ENCODE data around the gene EMP3. TPM values are rescaled to one million over a fixed set of nuclear protein-coding genes. Genes with fewer than 3 reads are reported as not detected.

Gene EMP3
- total and polyA plus RNA-seq, 2 of the 4 experiments (the other 2 are of a cell fraction): 147 to 632 TPM

DNA sequence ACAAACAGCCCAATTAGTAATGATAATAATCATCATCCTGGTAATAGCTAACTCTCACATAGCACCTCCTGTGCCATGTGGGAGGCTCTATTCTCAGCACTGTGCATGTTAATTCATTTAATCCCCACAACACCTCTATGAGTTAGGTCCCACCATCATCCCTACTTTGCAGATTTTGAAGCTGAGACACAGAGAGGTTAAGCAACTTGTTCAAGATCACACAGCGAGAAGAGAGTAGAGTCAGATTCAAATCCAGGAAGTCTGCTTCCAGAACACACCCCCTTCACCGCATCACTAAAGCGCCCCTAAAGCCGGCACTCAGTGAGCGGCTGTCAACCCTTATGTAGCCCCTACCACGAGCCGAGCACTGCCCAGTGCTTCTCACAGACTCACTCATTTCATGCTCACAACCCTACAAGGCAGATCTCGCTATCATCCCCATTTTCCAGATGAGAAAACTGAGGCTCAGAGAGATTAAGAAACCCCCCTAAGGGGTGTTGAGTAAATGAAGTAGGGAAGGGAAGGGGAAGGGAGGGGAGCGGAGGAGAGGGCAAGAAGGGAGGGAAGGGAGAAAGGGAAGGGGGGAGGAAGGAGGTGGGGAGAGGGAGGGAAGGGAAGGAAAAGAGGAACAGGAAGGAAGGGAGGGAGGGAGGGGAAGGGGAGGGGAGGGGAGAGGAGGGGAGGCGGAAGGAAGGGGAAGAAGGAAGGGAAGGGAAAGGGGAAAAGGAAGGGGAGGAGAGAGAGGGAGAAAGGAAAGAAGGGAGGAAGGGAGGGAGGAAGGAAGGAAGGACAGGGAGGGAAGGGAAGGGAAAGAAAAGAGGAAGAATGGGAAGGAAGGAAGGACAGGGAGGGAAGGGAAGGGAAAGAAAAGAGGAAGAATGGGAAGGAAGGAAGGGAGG is 16.4 kb downstream of the EMP3 start:
- Histone ChIP-seq H2BK15ac (ENCODE audit: low read depth, low read length) (no peak overlapping the region), H3K4ac (ENCODE audit: low read depth, low read length) (no peak overlapping the region), H3K36me3 (ENCODE audit: control insufficient read depth, insufficient read depth, low read length) (no peaks in the 10 kb centered on the region), H4K5ac (ENCODE audit: low read depth, low read length) (no peak overlapping the region), H4K91ac (ENCODE audit: insufficient read depth, low read depth, low read length) (no peak overlapping the region), H2BK5ac (ENCODE audit: low read depth, low read length, poor library complexity, severe bottlenecking) (no peak overlapping the region), H3K23ac (ENCODE audit: low read depth, low read length) (no peak overlapping the region), H2AFZ (replicated peaks; ENCODE audit: low read length, poor library complexity) (no peak overlapping the region), H4K20me1 (ENCODE audit: insufficient read depth, low read length) (no peaks in the 10 kb centered on the region), H3K79me1 (ENCODE audit: low read depth in 1 of 2, low read length in 2 of 2) (no peaks in the 10 kb centered on the region), H3K9me3 (ENCODE audit: control insufficient read depth, insufficient read depth, low read length) (no peaks in the 10 kb centered on the region), H3K27ac (ENCODE audit: insufficient read depth, low read length) (no peak overlapping the region), H3K4me2 (ENCODE audit: low read depth, low read length) (no peak overlapping the region), H2AK9ac (replicated peaks; ENCODE audit: low read depth, low read length, poor library complexity) (no peak overlapping the region), H3K9me1 (ENCODE audit: insufficient read depth, low read length) (peaks cover 6% of the 10 kb centered on the region; the same call in 1 of the 2 replicates), H2AK5ac (ENCODE audit: low read depth, low read length) (no peak overlapping the region), H2BK120ac (ENCODE audit: low read depth, low read length) (no peak overlapping the region), H3K9ac (ENCODE audit: low read depth, low read length) (no peak overlapping the region), H3K56ac (ENCODE audit: extremely low read depth, insufficient read depth, low read length) (no peak overlapping the region), H3K27me3 (ENCODE audit: control insufficient read depth, insufficient read depth, low read length) (no peaks in the 10 kb centered on the region), H3K14ac (replicated peaks; ENCODE audit: low read depth, low read length) (no peak overlapping the region), H2BK20ac (ENCODE audit: low read depth, low read length) (no peak overlapping the region), H3K4me3 (ENCODE audit: insufficient read depth, low read depth, low read length) (no peak overlapping the region), H4K8ac (ENCODE audit: low read depth in 2 of 2, low read length in 2 of 2) (no peak overlapping the region), H3K4me1 (ENCODE audit: control insufficient read depth, insufficient read depth, low read length) (no peaks in the 10 kb centered on the region), H3K18ac (ENCODE audit: low read depth, low read length) (no peak overlapping the region)
- dilution Hi-C loops (cut with HindIII; ENCODE audit: low sequenced_read_pairs, unreplicated experiment) (no loop called here), intact Hi-C loops (cut with micrococcal nuclease) (no loop called here), in situ Hi-C loops (cut with MboI; ENCODE audit: low sequenced_read_pairs) (no loop called here)
- ChIA-PET POLR2A (ENCODE audit: unreplicated experiment) (no interaction called here), CTCF (interaction anchor here (0.5 kb wide), 1 partner anchor 8 kb away, joined by 3 read pairs; no protein-coding TSS in a partner anchor)
- BruUV-seq (replicated peaks): no TSS peak
- ATAC-seq (ENCODE audit: low read depth) (no peak), DNase-seq (no peak)
- TF ChIP-seq BHLHE40 (IDR thresholded peaks at IDR 0.05; ENCODE audit: low read depth, low read length) (no peak), RAD21 (IDR thresholded peaks at IDR 0.05; ENCODE audit: low read length) (no peak)
- 86% methylated on average over 3 of the region's 10 CpGs; no CpG with 5 or more reads in 1 of the 2 experiments for WGBS, 2 experiments (ENCODE audit: extremely low coverage in 2 of 2, insufficient read length in 1 of 2)

Data from IMR-90 (cell line).